Activated T-helper 17 cell treated with anti-CD3 and anti-CD28 coated beads, Interleukin-2, amount 50 U/mL, for 72 hours (primary cell): Measurements from ENCODE around the gene STARD7. TPM values are rescaled to one million over a fixed set of nuclear protein-coding genes. Genes with fewer than 3 reads are reported as not detected.

ENCODE experiments used
- ATAC-seq: fragments of 150-1000 bp; cut with Tn5 transposase; replicated peaks from 2 replicates; pipeline ENCODE4 v1.10.0; 2021; ENCODE audit warnings: mild to moderate bottlenecking, moderate library complexity
- H3K27ac Mint-ChIP-seq: one replicate; pipeline ENCODE4 v1.8.0; 2022; ENCODE audit warnings: mixed read lengths
- H3K27me3 Mint-ChIP-seq: one replicate; pipeline ENCODE4 v1.8.0; 2022; ENCODE audit warnings: mixed read lengths
- H3K36me3 Mint-ChIP-seq: one replicate; pipeline ENCODE4 v1.8.0; 2022; ENCODE audit warnings: low read depth, mild to moderate bottlenecking, mixed read lengths
- H3K4me1 Mint-ChIP-seq: one replicate; pipeline ENCODE4 v1.8.0; 2022; ENCODE audit warnings: mixed read lengths
- H3K4me3 Mint-ChIP-seq: one replicate; pipeline ENCODE4 v1.8.0; 2022; ENCODE audit warnings: mild to moderate bottlenecking, mixed read lengths
- H3K9me3 Mint-ChIP-seq: one replicate; pipeline ENCODE4 v1.8.0; 2022; ENCODE audit warnings: mixed read lengths
- total RNA-seq, 2 donors: library from RNA; stranded (reverse); gene quantifications; one replicate each; pipeline ENCODE4 v1.2.3, GENCODE V29; 2022

STARD7 gene
- total RNA-seq, 2 donors from 2014 or later: 140 to 190 TPM

DNA sequence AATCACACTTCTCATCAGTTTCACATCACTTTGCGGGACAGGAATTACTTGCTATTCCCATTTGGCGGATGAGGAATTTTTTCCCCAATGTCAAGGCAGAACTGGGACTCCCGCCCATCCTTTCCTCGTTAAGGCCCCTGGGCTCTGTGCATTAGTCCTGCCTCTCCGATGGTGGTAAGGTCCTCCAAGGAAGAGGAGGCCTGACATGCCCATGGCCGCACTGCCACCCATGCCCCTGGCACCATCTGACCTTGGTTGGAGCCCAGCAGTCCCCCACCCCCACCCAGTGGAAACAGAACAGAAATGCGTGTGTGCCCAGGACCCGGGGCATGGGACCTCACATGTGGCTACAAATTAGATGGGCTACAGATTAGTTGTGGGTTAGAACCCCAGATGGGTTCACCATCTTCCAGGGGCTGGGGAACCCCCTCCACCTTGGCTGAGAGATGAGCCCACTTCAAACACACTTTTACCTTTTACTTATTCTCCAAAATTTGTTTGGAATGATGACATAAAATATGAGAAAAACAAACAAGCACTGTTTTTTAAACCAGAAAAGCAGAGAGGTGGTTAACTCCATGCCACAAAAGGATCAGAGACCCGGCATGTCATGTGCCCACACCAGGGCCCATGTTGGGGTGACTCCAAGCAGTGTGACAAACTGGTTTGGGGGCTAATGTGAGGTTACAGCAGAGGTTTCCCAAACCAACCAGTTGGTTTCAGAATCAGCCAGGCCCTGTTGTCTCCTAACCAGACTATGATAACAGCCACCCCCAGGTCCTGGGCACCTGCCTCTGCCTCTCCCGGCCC lies 52.4 kb downstream of the STARD7 start:
- peaks cover 45% of the 10 kb centered on the region for H3K4me1 Mint-ChIP-seq
- no peaks in the 10 kb centered on the region for H3K27me3 Mint-ChIP-seq
- peak overlapping the region; percentile 87 for H3K4me3 Mint-ChIP-seq
- peak; percentile 61 for ATAC-seq
- H3K27ac Mint-ChIP-seq: peak overlapping the region; percentile 98
- peaks cover 11% of the 10 kb centered on the region for H3K36me3 Mint-ChIP-seq
- no peaks in the 10 kb centered on the region for H3K9me3 Mint-ChIP-seq

DNA sequence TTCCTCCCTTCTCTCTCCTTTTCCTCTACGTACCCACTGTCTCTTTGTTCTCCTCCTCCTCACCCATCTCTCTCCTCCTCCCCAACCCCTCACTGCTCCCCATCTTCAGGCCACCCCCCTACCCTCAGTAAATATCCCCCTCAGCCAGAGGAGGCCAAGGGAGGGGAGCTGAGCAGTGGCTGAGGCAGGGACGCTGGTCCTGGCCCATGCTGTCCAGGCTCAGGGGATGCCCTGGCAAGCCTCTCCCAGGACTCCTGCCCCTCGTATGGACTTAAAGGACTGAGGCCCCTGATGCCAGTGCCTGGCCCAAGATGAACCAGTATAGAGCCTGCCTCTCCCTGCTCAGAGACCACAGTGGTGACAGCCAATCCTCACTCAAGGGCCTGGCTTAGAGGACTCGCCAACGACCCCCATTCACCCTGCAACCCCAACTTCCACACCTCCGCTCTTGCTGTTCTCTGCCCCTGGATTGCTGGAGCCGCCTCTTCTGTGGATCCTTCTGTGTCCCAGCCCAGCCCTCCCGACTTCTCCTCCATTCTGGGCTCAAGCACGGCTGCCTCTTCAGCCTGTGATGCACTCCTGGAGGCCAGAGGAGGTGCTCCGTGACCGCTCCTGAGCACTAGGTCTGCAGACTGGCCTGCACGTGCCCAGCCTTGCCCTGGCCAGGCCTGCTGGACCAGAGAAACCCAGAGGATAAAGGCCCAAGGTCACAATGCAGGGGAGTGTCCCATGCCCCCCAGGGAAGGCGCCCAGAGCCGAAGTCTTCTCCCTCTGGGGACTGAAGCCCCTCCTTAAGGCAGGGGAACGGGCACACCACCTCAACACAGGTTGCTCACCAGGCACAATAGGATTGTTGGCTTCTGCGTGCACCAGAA lies 53.9 kb downstream of the STARD7 start:
- Mint-ChIP-seq H3K9me3 (no peaks in the 10 kb centered on the region), H3K27ac (no peak overlapping the region), H3K4me1 (peaks cover 44% of the 10 kb centered on the region), H3K36me3 (peaks cover 11% of the 10 kb centered on the region), H3K4me3 (no peak overlapping the region), H3K27me3 (no peaks in the 10 kb centered on the region)
- no peak for ATAC-seq

DNA sequence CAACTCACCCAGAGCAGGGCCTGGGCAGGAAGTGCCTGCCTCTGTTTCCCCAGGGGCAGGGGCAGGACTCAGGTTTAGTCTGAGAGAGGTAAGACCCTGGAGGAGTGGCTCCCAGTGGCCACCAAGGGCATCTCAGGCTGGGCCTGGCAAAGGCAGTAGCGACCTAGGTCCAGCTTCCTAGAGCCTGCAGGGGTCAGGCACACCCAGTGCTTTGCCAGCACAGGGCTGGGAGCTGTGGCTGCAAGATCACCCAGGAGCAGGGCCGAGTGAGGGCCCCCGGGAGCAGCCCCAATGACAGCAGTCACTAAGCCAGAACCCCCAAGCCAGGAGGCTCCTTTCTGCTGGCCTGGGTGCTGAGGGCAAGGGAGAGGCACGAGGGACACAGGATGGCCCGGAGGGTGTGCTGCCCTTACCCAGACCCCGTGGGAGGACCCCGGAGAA lies 54.6 kb downstream of the STARD7 start:
- Mint-ChIP-seq H3K4me3 (no peak overlapping the region), H3K36me3 (peaks cover 6% of the 10 kb centered on the region), H3K27me3 (no peaks in the 10 kb centered on the region), H3K27ac (no peak overlapping the region), H3K9me3 (no peaks in the 10 kb centered on the region), H3K4me1 (peaks cover 37% of the 10 kb centered on the region)
- ATAC-seq: no peak

DNA sequence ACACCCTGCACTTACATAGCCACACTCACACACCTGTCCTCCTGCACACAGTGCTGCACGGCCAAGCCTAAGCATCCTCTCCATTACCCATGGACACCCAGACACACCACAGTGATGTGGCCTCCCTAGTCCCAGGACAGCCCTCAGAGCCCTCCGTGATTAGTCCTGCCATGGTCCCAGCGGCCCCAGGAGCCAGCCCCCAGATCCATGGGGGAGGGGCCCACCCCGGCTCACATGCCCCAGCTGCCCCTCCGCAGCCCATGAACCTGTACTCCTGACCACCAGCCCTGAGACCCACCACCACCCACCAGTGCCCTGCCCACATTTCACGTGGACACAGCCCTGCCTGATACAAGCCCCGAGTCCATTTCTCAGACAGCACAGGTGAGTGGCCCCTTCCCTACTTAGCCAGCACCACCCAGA lies 55.3 kb downstream of the STARD7 start:
- ATAC-seq: no peak
- H3K27me3 Mint-ChIP-seq: no peaks in the 10 kb centered on the region
- H3K36me3 Mint-ChIP-seq: peaks cover 9% of the 10 kb centered on the region
- peaks cover 38% of the 10 kb centered on the region for H3K4me1 Mint-ChIP-seq
- H3K4me3 Mint-ChIP-seq: no peak overlapping the region
- H3K9me3 Mint-ChIP-seq: no peaks in the 10 kb centered on the region
- no peak overlapping the region for H3K27ac Mint-ChIP-seq

DNA sequence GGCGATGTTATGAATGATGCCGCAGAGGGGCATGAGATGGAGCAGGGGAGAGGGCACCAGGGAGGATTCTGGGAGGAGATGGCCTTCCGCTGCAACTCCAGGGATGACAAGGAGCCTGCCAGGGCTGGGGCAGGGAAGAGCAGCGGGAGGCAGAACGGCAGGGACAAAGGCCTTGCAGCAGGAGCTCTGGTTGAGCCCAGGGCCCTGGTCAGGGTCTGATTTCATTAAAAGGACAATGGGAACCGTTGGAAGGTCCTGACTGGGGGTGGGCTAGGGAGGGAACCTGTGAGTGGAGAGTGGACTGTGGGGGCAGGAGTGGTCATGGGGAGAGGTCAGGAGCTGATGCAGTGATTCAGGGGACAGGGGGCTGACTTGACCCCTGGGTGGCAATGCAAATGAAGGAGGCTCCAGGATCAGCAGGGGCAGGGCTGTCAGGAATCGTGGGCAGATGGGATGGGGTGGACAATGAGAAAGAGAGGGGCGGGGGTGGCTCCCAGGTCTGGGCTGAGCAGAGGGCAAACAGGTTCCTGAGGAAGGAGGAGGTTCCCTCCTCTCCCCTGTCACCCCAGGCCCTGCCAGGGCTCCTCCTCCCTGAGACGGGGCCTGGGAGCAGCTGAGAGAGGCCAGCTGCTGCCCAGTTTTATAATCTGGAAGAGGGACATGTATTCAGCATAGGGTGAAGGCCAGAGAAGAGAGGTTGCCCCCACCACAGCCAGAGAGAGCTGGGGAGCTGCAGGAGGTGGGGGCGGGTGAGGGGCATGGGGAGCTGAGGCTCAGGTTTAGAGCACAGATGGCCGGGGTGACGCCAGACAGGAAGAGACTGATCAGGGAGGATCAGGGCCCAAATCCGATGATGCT lies 56.1 kb downstream of the STARD7 start:
- H3K9me3 Mint-ChIP-seq: no peaks in the 10 kb centered on the region
- H3K36me3 Mint-ChIP-seq: peaks cover 11% of the 10 kb centered on the region
- peaks cover 39% of the 10 kb centered on the region for H3K4me1 Mint-ChIP-seq
- H3K27ac Mint-ChIP-seq: peak overlapping the region; percentile 67
- H3K4me3 Mint-ChIP-seq: no peak overlapping the region
- no peaks in the 10 kb centered on the region for H3K27me3 Mint-ChIP-seq
- no peak for ATAC-seq

DNA sequence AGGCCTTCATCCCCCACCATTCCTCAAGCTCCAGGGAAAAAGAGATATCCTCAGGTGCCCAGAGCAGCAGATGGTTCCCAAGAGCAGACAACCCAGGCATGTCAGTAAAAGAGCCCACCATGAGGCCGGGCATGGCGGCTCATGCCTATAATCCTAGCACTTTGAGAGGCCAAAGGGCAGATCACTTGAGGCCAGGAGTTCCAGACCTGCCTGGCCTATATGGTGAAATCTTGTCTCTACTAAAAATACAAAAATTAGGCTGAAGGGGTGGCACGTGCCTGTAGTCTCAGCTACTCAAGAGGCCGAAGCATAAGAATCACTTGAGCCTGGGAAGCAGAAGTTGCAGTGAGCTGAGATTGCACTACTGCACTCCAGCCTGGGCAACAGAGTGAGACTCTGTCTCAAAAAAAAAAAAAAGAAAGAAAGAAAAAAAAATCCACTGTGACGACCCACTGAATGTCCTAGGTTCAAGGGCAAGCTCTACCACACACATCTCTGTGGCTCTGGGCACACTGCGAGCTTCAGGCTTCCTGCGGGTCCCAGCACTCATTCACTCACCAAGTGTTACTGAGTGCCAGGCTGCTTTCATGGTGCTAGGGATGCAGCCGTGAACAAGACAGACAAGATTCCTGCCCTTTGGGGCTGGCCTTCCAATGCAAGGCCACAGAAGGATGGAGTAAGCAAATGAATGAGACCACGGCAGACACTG lies 56.9 kb downstream of the STARD7 start:
- Mint-ChIP-seq H3K9me3 (no peaks in the 10 kb centered on the region), H3K4me1 (peaks cover 39% of the 10 kb centered on the region), H3K27me3 (no peaks in the 10 kb centered on the region), H3K27ac (peak overlapping the region; percentile 67), H3K4me3 (no peak overlapping the region), H3K36me3 (peaks cover 15% of the 10 kb centered on the region)
- no peak for ATAC-seq

DNA sequence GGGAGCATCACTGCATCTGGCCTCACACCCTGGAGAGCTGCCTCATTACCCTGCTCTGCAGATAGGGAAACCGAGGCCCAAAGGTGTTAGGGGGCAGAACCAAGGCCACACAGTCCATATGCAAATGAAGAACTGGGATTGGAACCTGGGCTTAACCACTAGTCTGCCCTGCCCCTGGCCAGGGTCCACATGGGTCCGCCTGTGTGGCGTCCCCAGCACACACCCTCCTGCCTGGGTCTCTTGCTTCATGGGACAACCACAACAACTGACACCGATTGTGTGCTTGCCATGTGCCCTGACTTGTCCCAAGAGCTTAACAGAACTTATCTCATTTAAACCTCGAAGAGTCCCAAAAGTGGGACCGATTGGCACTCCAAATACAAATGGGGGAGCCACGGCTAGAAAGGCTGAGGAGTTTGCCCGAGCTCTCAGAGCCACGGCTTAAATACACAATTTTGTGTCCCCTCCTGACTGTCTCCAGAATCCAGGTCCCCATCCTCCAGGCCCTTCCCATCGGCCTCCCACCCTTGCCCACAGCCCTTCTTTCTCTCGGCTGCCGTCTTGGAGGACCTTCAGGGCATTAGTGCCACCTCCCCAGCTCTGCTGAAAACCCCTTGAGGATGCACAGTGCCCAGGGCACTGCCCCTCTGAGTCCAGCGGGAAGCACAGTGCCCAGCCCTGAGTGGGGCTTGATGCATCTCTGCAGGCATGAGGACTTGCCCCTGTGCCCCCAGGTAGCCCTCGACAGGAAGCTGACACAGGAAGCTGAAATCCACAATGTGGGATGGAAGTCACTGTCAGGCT lies 57.6 kb downstream of the STARD7 start:
- Mint-ChIP-seq H3K27me3 (no peaks in the 10 kb centered on the region), H3K9me3 (no peaks in the 10 kb centered on the region), H3K36me3 (peaks cover 21% of the 10 kb centered on the region), H3K27ac (peak overlapping the region; percentile 67), H3K4me3 (no peak overlapping the region), H3K4me1 (peaks cover 35% of the 10 kb centered on the region)
- no peak for ATAC-seq

DNA sequence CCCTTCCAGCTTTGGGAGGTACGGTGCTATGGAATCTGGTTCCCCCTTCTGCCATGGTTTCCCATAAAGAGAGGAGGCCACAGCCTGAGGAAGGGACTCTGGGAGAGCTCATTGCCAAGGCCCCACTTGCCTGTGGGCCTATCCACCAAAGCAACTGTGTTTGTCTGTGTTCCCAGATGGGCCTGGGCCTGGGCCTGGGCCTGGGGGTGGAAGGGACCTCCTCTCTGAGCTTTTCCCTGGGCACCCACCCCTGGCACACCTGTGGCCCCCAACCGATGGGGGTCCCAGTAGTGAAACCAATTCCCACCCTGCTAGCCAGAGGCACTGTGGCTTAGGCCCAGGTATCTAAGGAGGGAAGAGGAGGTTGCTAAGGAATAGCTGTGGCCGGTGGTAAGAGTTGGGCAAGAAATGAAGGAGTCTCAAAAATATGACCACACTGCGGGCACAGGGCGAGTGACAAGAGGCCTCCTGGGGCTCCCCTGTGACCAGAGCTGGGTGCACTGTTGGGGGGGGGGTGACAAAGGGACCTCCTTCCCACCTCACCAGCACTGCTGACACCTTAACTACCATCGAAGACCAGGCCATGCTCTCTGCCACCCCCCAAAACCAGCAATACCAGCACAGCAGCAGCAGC lies 58.5 kb downstream of the STARD7 start:
- ATAC-seq: no peak
- Mint-ChIP-seq H3K36me3 (peaks cover 29% of the 10 kb centered on the region), H3K4me1 (peaks cover 33% of the 10 kb centered on the region), H3K9me3 (no peaks in the 10 kb centered on the region), H3K27me3 (no peaks in the 10 kb centered on the region), H3K4me3 (no peak overlapping the region), H3K27ac (peak overlapping the region; percentile 43)

DNA sequence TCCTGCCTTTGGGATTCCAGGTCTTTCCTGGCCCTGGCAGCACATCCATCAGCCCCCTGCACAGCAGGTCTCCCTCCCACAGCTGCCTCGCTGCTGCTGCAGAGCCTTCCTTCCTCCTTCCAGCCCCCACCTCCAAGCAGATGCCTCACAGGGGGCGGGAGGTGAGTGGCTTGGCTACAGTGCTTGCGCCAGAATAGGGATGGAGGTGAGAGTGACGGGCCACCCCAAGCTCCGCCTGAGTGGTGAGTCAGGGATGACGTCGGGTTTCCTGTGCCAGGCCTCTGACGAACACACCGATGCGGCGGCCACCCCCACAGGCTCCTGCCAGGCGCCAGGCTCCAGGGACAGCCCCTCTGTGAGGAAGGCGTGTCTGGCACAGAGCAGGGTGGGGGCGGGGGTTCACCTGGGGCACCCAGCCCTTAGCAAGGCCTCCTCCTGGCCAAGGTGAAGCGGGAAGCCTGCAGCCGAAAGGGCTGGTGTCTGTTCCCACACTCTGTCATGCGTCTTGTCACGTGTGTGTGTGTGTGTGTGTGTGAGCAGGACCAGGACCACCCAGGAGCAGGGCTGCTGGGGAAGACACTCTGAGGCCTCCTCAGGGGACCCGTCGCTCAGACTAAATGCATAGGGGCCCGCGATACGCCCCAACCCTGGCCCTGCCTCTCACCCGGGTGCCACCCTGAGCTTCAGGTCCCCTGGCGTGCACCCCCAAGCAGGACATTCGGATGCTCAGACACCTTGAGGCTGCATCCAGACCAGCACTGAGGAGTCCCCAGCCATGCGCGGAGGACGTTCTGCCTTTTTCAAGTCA lies 60.0 kb downstream of the STARD7 start:
- ATAC-seq: peak; percentile 68
- Mint-ChIP-seq H3K36me3 (peaks cover 43% of the 10 kb centered on the region), H3K27me3 (no peaks in the 10 kb centered on the region), H3K4me1 (peaks cover 33% of the 10 kb centered on the region), H3K27ac (peak overlapping the region; percentile 97), H3K9me3 (no peaks in the 10 kb centered on the region), H3K4me3 (peak overlapping the region; percentile 93)

DNA sequence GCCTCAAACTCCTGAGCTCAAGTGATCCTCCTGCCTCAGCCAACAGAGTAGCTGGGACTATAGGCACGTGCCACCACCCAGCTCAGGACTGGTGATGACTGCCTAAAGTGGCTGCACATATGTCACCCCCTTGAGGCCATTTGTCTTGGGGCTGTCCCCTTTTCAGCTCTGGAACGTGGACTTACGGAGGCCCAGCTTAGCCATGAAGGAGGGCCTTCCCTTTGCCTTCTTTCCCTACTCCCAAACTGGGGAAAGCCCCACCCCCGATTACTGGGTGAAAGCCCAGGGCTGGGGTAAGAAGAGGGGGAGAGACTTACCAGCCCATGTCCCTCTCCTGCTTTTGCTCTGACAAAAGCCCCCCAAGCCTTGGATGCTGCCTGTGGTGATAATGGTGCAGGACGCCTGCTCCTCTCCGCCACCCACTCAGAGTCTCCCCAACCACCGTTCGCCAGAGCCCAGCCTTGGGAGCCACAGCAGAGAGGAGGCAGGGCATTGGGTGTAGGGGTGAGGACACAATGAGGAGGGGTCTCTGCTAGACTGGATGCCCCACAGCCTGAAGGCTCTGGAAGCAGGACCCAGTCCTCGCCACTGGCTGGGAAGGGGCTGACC lies 60.9 kb downstream of the STARD7 start:
- H3K27me3 Mint-ChIP-seq: no peaks in the 10 kb centered on the region
- H3K36me3 Mint-ChIP-seq: peaks cover 52% of the 10 kb centered on the region
- H3K27ac Mint-ChIP-seq: peak overlapping the region; percentile 97
- no peak for ATAC-seq
- H3K4me3 Mint-ChIP-seq: peak overlapping the region; percentile 93
- no peaks in the 10 kb centered on the region for H3K9me3 Mint-ChIP-seq
- peaks cover 33% of the 10 kb centered on the region for H3K4me1 Mint-ChIP-seq

DNA sequence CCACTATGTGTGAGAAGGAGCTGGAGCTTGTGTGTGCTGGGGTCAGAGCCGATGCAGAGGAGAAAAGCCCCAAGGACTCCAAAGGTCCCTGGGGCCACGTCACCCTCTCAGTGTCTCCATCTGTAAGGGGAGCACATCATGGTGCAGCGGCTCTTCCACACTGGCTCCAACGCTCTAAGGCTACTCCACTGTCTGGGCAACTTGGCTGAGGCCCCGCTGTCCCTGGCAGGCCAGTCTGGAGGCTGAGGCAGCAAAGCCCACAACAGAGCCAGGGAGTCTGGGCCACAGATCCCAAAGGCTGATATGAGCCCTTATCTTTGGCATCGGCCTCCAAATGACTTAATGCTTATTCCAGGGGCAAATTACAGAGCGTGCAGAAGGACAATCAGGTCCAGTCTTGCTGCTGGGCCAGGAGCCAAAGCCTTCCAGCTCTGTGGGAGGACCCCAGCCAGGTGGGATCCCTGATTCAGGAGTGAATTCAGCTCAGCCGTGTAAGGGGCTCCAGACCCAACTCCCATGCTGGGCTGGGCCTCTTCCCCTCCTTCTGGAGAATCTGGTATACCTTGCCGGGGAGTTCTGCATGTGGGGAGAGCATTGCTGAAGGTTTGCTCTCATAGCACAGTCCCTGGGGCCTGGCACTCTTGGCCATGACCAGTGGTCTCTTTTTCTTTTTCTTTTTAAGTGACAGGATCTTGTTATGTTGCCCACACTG lies 61.6 kb downstream of the STARD7 start:
- Mint-ChIP-seq H3K9me3 (no peaks in the 10 kb centered on the region), H3K4me3 (peak overlapping the region; percentile 93), H3K27ac (peak overlapping the region; percentile 97), H3K36me3 (peaks cover 58% of the 10 kb centered on the region), H3K27me3 (no peaks in the 10 kb centered on the region), H3K4me1 (peaks cover 30% of the 10 kb centered on the region)
- no peak for ATAC-seq
